Ishikawa (cell line): ENCODE measurements around the gene GRIP2.

ENCODE experiments used
- CEBPB ChIP-seq: IDR thresholded peaks from 2 replicates; pipeline ENCODE4 v1.6.1; 2012
- CREB1 ChIP-seq: IDR thresholded peaks from 2 replicates; pipeline ENCODE4 v1.6.1; 2012; ENCODE audit warnings: low read depth
- EGR1 ChIP-seq: IDR thresholded peaks from 2 replicates; pipeline ENCODE4 v1.6.1; 2012
- EP300 ChIP-seq: IDR thresholded peaks from 2 replicates; pipeline ENCODE4 v1.6.1; 2012; ENCODE audit warnings: borderline replicate concordance
- FOXM1 ChIP-seq: IDR thresholded peaks from 2 replicates; pipeline ENCODE4 v1.6.1; 2012; ENCODE audit warnings: low read depth, borderline replicate concordance
- NFIC ChIP-seq: IDR thresholded peaks from 2 replicates; pipeline ENCODE4 v1.6.1; 2012
- TAF1 ChIP-seq: IDR thresholded peaks from 2 replicates; pipeline ENCODE4 v1.6.1; 2012; ENCODE audit warnings: low read depth, mild to moderate bottlenecking
- TCF12 ChIP-seq: IDR thresholded peaks from 2 replicates; pipeline ENCODE4 v1.6.1; 2012; ENCODE audit warnings: low read depth
- TEAD4 ChIP-seq: IDR thresholded peaks from 2 replicates; pipeline ENCODE4 v1.6.1; 2012
- YY1 ChIP-seq: IDR thresholded peaks from 2 replicates; pipeline ENCODE4 v1.6.1; 2012; ENCODE audit warnings: low read depth
- TF ChIP-seq, protein P1 (sequence below): IDR thresholded peaks from 2 replicates; pipeline ENCODE4 v1.6.1; 2012; ENCODE audit warnings: low read depth, mild to moderate bottlenecking
- TF ChIP-seq, protein P2 (sequence below): IDR thresholded peaks from 2 replicates; pipeline ENCODE4 v1.6.1; 2012

DNA sequence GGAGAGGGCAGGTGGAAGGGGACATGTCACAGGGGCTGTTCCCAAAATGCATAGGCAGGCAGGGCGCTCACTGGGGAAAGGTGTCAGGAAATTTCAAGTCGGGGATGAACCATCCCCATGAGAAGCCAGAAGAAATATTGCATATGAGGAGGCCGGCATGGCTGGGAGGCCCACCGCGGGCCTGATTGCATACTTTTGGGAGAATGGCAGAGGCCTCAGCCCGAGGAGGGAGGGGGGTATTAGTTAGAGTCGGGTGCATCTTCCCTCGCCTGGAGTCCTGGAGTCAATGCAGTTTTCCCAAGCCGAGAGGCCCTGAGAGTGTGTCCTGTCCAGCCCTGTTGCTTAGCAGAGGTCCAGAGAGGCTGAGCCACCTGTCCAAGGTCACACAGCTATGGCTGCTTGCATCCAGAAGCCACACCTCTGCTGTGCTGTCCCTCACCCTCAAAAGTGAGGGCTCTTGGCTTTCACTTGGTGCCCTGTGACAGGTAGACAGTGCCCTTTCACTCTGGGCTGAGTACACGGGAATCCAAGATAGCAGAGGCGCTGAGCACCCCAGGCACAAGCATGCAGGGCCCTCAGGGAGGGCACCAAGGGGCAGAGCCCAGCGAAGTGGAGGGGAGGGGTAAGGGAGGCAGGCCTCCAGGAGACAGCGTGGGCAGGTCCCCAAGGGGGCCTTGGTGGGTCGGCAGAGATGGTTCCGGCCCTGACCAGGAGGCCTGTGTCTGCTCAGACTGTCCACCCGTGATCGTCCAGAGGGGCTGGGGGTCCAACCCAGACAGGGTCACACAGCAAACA, 48.5 kb downstream of the GRIP2 start:
- TF ChIP-seq TCF12 (no peak), FOXM1 (no peak), EP300 (no peak), NFIC (no peak), CEBPB (no peak), YY1 (no peak), TEAD4 (no peak), TAF1 (no peak), EGR1 (no peak), CREB1 (no peak)
- TF ChIP-seq, protein P1, sequence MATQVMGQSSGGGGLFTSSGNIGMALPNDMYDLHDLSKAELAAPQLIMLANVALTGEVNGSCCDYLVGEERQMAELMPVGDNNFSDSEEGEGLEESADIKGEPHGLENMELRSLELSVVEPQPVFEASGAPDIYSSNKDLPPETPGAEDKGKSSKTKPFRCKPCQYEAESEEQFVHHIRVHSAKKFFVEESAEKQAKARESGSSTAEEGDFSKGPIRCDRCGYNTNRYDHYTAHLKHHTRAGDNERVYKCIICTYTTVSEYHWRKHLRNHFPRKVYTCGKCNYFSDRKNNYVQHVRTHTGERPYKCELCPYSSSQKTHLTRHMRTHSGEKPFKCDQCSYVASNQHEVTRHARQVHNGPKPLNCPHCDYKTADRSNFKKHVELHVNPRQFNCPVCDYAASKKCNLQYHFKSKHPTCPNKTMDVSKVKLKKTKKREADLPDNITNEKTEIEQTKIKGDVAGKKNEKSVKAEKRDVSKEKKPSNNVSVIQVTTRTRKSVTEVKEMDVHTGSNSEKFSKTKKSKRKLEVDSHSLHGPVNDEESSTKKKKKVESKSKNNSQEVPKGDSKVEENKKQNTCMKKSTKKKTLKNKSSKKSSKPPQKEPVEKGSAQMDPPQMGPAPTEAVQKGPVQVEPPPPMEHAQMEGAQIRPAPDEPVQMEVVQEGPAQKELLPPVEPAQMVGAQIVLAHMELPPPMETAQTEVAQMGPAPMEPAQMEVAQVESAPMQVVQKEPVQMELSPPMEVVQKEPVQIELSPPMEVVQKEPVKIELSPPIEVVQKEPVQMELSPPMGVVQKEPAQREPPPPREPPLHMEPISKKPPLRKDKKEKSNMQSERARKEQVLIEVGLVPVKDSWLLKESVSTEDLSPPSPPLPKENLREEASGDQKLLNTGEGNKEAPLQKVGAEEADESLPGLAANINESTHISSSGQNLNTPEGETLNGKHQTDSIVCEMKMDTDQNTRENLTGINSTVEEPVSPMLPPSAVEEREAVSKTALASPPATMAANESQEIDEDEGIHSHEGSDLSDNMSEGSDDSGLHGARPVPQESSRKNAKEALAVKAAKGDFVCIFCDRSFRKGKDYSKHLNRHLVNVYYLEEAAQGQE, result no peak
- TF ChIP-seq, protein P2, sequence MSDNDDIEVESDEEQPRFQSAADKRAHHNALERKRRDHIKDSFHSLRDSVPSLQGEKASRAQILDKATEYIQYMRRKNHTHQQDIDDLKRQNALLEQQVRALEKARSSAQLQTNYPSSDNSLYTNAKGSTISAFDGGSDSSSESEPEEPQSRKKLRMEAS, result no peak
